RWPE2 (cell line): ENCODE measurements around the gene RNF224.

Source experiments
- ATAC-seq: fragments of 200-7000 bp; cut with Tn5 transposase; 3 replicates; pipeline ENCODE4 v1.9.1; 2021; ENCODE audit warnings: low read depth
- DNase-seq: peaks from one replicate; pipeline ENCODE4 v3.0.0-alpha.2; 2020; ENCODE audit warnings: low spot score
- H3K27ac ChIP-seq: fragments of 450-650 bp; 2 replicates; pipeline ENCODE4 v1.5.1; 2017; ENCODE audit warnings: mild to moderate bottlenecking; ENCODE audit not compliant: poor library complexity, severe bottlenecking
- H3K27me3 ChIP-seq: fragments of 250-450 bp; sonication (Bioruptor Pico); 2 replicates; pipeline ENCODE4 v1.5.1; 2021; ENCODE audit warnings: mild to moderate bottlenecking, moderate library complexity; ENCODE audit not compliant: insufficient read depth, poor library complexity, severe bottlenecking
- H3K36me3 ChIP-seq: fragments of 250-450 bp; sonication (Bioruptor Pico); 2 replicates; pipeline ENCODE4 v1.5.1; 2020; ENCODE audit warnings: low read depth, mild to moderate bottlenecking, moderate library complexity
- H3K4me1 ChIP-seq: fragments of 250-450 bp; sonication (Bioruptor Pico); 2 replicates; pipeline ENCODE4 v1.5.1; 2021; ENCODE audit warnings: mild to moderate bottlenecking, moderate library complexity; ENCODE audit not compliant: insufficient read depth, poor library complexity, severe bottlenecking
- H3K4me3 ChIP-seq: fragments of 250-450 bp; sonication (Bioruptor Pico); 2 replicates; pipeline ENCODE4 v1.5.1; 2021; ENCODE audit warnings: mild to moderate bottlenecking, moderate library complexity; ENCODE audit not compliant: severe bottlenecking
- H3K9me3 ChIP-seq: fragments of 250-450 bp; sonication (Bioruptor Pico); 2 replicates; pipeline ENCODE4 v1.5.1; 2021; ENCODE audit warnings: mild to moderate bottlenecking, moderate library complexity; ENCODE audit not compliant: severe bottlenecking
- CTCF ChIP-seq: fragments of 450-650 bp; IDR thresholded peaks from one replicate; pipeline ENCODE4 v1.5.1; 2017; ENCODE audit warnings: mild to moderate bottlenecking, moderate library complexity; ENCODE audit not compliant: poor library complexity, severe bottlenecking

The RNF224 gene

GRCh38 chr9:137272241-137273094 lies 45.2 kb downstream of the RNF224 start:
- TF ChIP-seq CTCF = no peak
- Histone ChIP-seq H3K36me3 (peaks cover 47% of the 10 kb centered on the region), H3K4me1 (peaks cover 18% of the 10 kb centered on the region), H3K9me3 (no peaks in the 10 kb centered on the region), H3K4me3 (no peak overlapping the region), H3K27ac (no peak overlapping the region), H3K27me3 (no peaks in the 10 kb centered on the region)
- ATAC-seq = no peak
- peak; percentile 61 for DNase-seq

- H3K27me3 ChIP-seq = no peaks in the 10 kb centered on the region
- DNase-seq (peak; percentile 43), ATAC-seq (no peak)
- no peaks in the 10 kb centered on the region for H3K9me3 ChIP-seq
- peaks cover 43% of the 10 kb centered on the region for H3K36me3 ChIP-seq
- no peak overlapping the region for H3K4me3 ChIP-seq
- H3K4me1 ChIP-seq = peaks cover 18% of the 10 kb centered on the region
- H3K27ac ChIP-seq = no peak overlapping the region
- TF ChIP-seq CTCF = no peak
Observed at GRCh38 chr9:137273095-137273490, 45.8 kb downstream of the RNF224 start.

GRCh38 chr9:137273611-137274320 lies 46.5 kb downstream of the RNF224 start:
- no peak for TF ChIP-seq CTCF
- H3K4me1 ChIP-seq = peaks cover 18% of the 10 kb centered on the region
- H3K9me3 ChIP-seq = no peaks in the 10 kb centered on the region
- H3K27ac ChIP-seq = peak overlapping the region; percentile 26
- H3K36me3 ChIP-seq = peaks cover 36% of the 10 kb centered on the region
- H3K4me3 ChIP-seq = no peak overlapping the region
- H3K27me3 ChIP-seq = no peaks in the 10 kb centered on the region
- peak; percentile 67 for DNase-seq
- ATAC-seq = no peak

GRCh38 chr9:137275203-137275587 lies 47.9 kb downstream of the RNF224 start:
- ATAC-seq = no peak
- TF ChIP-seq CTCF = no peak

More at GRCh38 chr9:137275203-137275587, 47.9 kb downstream of the RNF224 start:
- H3K27ac ChIP-seq = peak overlapping the region; percentile 88
- H3K36me3 ChIP-seq = peaks cover 35% of the 10 kb centered on the region
- no peak overlapping the region for H3K4me3 ChIP-seq
- no peak for DNase-seq
- H3K9me3 ChIP-seq = no peaks in the 10 kb centered on the region
- peaks cover 18% of the 10 kb centered on the region for H3K4me1 ChIP-seq
- no peaks in the 10 kb centered on the region for H3K27me3 ChIP-seq
